HL-60 (cell line): ENCODE data around the gene CDK6.

Experiments
- DNase-seq, 2 experiments: peaks; one replicate each; pipeline ENCODE4 v3.0.0-alpha.2; 2010 to 2020; ENCODE audit warnings: low read depth in 1 of 2, low spot score in 1 of 2
- H3K27ac ChIP-seq: fragments of 250-450 bp; sonication (Bioruptor Pico); replicated peaks from 2 replicates; pipeline ENCODE4 v1.5.1; 2020; ENCODE audit warnings: mild to moderate bottlenecking, moderate library complexity
- H3K27me3 ChIP-seq: fragments of 250-450 bp; sonication (Bioruptor Pico); 2 replicates; pipeline ENCODE4 v1.5.1; 2021; ENCODE audit warnings: mild to moderate bottlenecking, moderate library complexity; ENCODE audit not compliant: insufficient read depth, poor library complexity, severe bottlenecking
- H3K4me3 ChIP-seq: replicated peaks from 2 replicates; pipeline ENCODE4 v1.5.1; 2011; ENCODE audit warnings: mild to moderate bottlenecking, control low read depth, low read length; ENCODE audit not compliant: insufficient read depth
- CTCF ChIP-seq: IDR thresholded peaks from one replicate; pipeline ENCODE4 v1.5.1; 2011; ENCODE audit warnings: low read length, control low read depth, inconsistent platforms; ENCODE audit not compliant: insufficient read depth
- GABPA ChIP-seq: IDR thresholded peaks from 2 replicates; pipeline ENCODE4 v1.6.1; 2012; ENCODE audit warnings: low read depth
- POLR2AphosphoS5 ChIP-seq: IDR thresholded peaks from 2 replicates; pipeline ENCODE4 v1.6.1; 2012; ENCODE audit warnings: low read depth
- REST ChIP-seq: IDR thresholded peaks from 2 replicates; pipeline ENCODE4 v1.6.1; 2012; ENCODE audit warnings: low read depth; ENCODE audit not compliant: insufficient replicate concordance
- SPI1 ChIP-seq: IDR thresholded peaks from 2 replicates; pipeline ENCODE4 v1.6.1; 2012; ENCODE audit warnings: low read depth, mild to moderate bottlenecking, borderline replicate concordance

Gene CDK6

GRCh38 chr7:92850516-92850915, 14.1 kb upstream of the CDK6 start:
- DNase-seq = no peak
- no peak for TF ChIP-seq CTCF
- no peak for TF ChIP-seq REST
- TF ChIP-seq SPI1 = no peak
- TF ChIP-seq GABPA = no peak
- no peak for TF ChIP-seq POLR2AphosphoS5
- H3K27ac ChIP-seq = no peak overlapping the region
- no peaks in the 10 kb centered on the region for H3K27me3 ChIP-seq
- H3K4me3 ChIP-seq = no peak overlapping the region

DNA sequence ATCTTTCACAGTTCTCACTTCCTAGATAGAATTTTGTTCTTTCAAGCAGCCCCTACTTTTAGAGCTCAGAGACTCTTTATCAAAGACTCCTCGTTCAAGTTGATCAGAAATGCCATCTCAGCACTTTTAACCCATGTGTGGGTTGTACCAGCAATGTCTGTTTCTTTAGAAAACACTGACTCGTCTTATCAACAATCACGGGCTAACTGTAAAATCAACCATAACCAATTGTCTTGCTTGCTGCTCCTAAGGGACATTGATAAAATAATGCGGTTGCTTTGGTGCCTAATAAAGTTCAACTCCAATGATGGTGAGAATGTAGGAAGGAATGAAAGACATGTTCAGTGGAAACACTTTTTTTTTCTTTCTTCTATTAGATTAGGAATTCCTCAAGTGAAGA, 12.9 kb upstream of the CDK6 start:
- no peak for TF ChIP-seq GABPA
- no peak for TF ChIP-seq REST
- no peak for TF ChIP-seq SPI1
- no peak for TF ChIP-seq CTCF
- no peak for TF ChIP-seq POLR2AphosphoS5
- H3K27ac ChIP-seq = no peak overlapping the region
- no peak for DNase-seq
- H3K27me3 ChIP-seq = no peaks in the 10 kb centered on the region
- H3K4me3 ChIP-seq = no peak overlapping the region

DNA sequence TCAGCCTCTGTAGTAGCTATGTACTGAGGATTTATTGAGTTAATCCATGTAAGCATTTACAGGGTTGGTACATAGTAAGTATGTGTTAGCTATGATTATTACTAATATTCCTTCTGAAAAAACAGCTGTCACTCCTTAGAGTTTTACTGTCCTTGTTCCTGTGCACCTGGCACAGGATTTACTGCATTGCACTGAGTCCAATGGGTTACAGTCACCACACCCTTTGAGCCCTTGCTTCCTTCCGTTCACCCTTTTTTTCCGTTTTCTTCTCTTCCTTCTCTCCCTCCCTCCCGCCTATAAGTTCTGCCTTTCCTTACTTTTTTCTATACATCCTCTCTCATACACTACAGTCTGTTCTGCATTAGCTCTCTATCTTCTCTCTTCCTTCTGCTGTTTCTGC, 12.5 kb upstream of the CDK6 start:
- no peak for TF ChIP-seq REST
- TF ChIP-seq GABPA = no peak
- no peak for TF ChIP-seq POLR2AphosphoS5
- TF ChIP-seq SPI1 = no peak
- no peak for TF ChIP-seq CTCF
- no peak for DNase-seq
- H3K27me3 ChIP-seq = no peaks in the 10 kb centered on the region
- H3K4me3 ChIP-seq = no peak overlapping the region
- H3K27ac ChIP-seq = no peak overlapping the region
